ENCODE data around the gene ZIC1.

Gene ZIC1

DNA sequence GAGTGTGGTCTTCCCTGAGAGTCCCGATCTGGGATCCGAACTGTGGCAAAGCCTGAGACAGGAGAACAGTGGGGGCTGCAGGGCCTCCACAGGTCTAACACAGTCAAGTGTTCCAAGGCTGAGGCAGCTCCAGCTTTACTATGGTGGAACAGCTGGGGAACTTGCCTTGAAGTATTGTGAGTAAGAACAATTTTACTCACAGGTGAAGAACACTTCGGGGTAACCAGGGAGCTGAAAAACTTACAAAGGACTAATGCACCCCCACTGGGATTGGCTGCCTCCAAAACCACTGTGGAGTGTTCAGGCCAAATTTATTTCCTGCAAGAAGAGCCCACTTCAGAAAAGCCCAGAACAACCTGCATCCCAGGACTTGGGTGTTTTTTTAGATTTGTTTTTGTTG, 28.2 kb upstream of the ZIC1 start:
- no peak for DNase-seq

DNA sequence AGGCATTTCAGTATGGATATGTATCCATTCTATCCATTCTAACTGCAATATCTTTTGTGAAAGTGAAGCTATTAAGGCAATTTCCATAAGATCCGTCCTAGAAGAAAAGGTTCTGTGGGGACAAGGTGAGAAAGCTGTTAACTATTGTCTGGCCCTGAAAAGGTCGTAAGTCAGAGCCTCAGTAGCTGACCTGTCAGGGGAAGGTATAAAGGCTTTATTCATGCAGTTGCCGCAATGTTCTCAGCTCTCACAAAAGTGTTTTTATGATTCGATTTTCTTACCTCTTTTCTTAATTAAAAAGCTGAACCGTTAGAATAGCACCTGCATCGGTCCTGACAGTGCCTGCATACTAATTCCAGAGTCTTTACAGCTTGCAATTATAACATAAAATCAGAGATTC, 27.6 kb upstream of the ZIC1 start:
- no peak for DNase-seq

DNA sequence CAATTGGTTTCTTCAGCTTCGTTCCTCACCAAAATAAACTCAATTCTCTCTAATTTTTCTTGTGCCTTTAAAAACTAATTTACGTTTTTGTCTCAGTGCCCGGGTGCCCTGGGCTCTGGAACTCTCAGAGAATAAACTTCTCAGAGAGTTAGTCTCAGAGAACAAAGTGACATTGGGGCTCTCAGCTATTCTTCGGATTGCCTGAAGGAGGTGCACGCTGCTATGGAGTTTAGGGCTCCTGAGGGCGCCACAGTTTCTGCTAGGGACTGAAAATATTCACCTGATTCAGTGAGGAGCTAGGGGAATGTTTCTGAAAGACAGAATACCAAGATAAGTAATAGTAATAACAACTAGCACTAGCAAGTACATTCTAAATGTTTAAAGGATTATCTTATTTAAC, 25.5 kb upstream of the ZIC1 start:
- no peak for DNase-seq

DNA sequence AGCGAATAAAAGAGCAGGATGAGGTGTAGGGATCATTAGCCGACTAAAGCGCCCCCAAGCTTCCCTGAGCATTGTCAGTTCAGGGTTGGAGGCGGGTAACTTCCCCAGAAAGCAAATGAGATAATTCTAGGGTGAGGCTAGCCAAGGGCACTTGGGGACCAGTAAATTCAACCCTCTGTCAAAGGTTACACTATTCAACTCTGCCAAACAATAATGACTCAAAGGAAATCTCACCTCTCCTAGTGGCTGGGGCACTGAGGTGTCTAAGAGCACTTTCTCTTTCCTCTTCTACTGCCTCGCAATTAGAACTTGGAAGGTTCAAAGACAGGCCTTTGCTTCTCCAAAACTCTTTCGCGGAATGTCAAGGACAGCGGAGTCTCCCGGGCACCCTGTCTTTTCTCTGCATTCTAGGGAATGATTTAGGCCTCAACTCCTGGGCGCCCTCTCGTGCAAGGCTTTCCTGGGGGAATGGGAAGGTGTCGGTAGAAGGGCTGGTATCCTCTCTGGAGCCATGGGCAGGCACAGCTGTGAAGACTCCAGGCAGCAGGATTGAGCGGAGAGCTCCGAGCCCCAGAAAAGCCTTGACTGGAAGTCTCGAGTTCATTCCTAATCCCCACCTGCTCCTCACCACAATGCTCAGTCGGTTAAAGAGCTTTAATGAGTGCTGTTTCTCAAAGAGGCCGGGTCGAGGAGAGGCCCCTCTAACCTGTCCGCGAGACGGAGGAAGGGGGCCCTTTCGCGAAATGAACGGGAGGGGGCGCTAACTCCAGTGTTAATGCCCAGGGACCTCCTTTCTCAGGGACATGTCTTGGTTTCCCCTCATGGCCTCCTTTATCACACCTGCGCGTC, 24.7 kb upstream of the ZIC1 start:
- DNase-seq = no peak

DNA sequence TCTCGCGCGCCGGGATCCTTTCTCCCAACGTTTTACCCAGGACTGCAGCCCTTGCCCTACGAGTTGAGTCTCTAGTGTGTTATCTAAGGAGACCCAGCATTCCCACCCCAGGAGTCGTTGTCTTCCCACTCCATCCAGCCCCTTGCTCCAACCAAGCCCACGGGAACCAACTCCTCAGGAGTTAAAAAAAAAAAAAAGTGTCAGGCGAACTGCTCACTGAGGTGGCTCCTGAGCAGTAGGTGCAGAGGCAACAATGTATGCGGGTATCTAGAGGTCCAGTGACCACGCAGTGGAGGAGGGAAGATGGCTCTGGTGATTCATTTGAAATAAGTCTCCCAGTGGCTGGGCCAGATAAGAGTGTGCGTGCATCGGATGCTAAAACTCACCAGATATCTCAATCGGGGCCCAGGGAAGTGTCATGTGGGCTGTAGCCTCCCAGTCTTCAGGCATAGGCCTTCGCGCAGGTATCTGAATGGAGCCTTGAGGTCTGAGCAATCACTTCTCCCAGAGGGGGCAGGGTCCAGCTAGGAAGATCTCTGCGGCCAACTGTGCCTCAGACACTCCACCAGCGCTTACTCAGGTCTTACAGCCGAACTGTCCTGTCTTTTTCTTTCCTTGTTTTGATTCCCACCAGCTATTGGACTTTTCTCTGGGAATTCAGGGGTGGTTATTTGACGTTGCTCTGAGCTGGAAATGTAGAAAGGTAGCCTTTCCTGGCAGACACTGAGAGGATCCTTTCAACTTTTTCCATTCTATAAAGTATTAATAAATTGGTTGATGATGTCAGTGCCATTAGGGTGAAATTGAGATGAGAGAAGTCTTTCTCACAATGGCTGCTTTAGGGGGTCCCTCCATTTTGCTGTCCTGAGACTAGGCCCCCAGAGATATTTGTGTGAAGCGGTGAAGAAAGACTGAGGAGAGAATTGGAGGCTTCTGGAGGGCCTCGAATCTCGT, 23.8 kb upstream of the ZIC1 start:
- no peak for DNase-seq

DNA sequence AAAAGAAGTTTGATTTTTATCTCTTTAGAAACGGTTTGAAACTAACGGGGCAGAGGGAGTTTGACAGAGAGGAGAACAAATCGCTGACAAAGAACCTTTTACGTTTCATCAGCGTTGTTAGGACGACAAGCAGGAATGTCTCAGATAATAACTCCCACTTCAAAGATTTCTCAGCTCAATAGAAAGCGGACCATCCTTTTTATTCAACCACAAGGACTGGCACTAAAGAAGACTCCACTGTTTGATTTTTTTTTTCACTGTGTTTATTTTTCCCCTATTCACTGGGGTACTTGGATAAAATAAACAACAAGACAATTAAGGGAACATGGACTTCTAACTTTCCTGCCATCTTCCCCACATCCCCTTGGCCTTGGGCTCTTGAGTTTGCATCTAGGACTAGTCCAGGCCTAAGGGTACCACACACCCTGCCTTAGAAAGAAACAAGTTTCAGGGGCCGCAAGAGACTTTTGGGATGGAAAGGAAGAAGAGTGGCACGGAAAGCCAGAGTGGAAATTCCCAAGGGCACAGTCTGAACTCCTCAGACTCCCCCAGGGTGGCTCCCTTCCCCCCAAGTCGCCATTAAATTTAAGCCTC, 21.8 kb upstream of the ZIC1 start:
- DNase-seq = no peak

DNA sequence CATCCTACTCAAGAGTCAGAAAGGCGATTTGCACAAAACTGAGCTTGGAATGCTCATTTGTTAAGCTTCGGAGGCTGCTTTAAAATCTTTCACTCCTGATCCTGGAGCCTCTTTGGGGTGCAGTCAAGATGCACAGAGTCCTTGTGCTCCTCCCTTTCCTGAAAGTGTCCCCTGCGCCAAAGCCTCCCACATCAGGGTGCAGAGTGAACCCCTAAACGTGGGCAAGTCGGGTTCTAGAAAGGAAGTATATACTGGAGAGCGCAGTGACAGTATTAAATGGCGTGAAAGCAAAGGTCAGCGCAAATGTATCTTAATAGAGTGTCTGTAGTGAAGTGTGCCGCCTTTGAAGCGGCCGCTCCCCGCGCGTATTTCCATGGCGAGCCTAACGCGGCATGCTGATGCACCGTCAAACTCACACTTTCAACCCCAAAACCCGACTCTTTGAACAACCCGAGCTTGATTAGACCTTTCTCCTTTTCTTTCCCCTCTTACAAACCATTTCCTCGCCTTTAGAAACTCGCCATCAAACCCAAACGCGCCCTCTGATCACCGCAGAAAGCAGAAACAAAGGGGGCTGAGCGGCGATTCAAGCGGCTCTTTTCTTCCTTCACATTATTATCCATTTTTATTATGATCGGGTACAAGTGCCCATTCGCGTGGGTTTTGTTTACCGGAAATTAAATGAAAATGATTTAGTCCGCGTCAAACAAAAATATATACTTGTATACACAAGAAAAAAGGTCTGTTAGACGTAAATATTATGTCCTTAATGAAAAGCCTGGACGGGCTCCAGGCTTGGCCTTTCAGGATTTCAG, 21.1 kb upstream of the ZIC1 start:
- no peak for DNase-seq

DNA sequence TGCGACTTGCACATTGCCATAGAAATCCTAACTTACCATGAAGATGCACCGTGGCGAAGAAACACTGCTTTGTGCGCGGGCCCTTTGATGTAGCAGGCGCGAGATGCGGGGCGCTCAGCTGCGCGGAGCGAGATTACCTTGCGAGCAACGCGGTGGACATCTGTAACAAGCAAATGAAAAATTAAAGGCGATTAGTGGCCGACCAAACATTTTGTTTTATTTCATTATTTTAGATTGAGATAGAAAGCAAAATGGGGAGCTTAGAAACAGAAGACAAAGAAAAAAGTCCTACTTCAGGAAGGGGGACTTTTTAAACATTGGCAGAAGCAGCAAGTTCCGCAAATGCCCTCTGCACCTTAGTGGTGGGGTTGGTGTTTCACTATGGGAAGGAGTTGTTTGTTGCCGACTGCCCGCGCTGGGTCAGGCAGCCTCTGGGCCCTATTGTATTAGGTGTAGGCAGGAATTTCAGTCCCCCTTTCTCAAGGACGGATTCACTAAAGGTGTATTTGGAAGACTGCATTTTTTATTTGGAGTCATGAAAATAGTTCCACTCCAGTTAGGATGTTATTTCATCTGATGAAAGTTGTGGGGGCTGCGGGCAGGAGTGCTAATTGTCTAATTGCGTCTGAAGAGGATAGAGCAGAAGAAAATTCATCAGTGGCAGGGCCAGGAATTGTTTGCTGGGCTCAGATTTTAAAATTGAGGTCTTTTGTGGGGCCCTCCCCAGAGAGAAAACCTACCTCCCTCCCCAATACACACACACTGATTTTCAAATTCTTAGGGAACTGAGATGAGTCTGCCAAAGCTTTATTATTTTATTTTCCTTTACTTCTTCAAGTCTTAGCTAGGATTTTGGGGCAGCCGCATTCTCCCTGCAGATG, 20.2 kb upstream of the ZIC1 start:
- no peak for DNase-seq

DNA sequence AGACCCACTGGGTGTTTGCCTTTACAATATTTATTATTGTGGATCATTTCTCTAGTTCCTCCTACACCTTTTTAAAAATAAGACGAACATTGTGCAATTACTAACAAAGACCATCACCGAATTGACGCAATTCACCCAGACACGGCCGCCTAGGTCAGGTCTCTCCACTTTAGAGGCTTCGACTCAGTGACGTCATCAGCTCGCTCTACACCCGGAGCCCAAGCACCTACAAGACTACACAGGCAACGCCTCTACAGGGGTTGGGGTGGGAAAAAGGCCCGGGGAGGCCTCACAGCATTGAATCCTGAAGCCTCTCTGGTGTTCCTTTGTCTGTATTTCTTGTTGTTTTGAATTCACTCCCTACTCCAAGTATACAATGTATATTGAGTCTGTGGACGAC, 19.4 kb upstream of the ZIC1 start:
- DNase-seq = no peak

DNA sequence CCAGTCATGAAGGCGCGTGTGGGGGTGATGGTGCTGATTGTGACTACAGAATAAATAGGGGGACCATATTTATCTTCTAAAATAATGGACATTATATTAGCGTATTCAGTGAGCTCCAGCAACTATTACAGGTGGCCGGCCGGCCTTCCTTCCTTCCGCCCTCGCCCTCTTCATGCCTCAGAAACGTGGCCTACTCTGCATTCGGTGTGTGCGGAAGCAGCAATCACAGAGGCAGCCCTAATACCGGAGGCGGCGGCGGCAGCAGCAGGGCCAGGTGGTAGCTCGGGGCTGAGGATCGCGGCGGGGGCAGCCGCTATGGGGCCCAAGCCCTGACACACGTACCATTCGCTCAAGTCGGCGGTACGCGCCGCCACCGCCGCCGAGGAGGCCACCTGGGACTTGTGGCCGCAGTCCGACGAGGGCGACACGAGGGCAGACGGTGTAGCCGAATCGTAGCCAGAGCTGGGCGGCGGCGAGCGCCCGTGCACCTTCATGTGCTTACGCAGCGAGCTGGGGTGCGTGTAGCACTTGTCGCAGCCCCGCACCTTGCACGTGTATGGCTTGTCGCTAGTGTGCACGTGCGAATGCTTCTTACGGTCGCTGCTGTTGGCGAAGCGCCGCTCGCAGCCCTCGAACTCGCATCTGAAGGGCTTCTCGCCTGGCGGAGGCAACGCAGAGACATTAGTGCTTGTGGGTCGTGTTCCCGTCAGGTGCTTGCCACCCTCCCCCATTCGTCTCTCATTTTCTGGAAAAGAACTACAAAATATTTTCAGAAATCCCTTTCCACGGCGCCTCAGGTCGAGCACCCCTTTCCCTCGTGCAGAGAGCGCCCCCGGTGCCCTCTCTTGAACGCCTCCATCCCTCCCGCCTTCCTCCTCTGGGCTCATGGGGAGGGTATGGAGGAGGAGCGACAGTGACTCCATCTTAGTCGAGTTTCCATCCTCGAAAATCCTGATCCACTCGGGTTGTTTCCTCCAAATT, 18.3 kb upstream of the ZIC1 start:
- no peak for DNase-seq

DNA sequence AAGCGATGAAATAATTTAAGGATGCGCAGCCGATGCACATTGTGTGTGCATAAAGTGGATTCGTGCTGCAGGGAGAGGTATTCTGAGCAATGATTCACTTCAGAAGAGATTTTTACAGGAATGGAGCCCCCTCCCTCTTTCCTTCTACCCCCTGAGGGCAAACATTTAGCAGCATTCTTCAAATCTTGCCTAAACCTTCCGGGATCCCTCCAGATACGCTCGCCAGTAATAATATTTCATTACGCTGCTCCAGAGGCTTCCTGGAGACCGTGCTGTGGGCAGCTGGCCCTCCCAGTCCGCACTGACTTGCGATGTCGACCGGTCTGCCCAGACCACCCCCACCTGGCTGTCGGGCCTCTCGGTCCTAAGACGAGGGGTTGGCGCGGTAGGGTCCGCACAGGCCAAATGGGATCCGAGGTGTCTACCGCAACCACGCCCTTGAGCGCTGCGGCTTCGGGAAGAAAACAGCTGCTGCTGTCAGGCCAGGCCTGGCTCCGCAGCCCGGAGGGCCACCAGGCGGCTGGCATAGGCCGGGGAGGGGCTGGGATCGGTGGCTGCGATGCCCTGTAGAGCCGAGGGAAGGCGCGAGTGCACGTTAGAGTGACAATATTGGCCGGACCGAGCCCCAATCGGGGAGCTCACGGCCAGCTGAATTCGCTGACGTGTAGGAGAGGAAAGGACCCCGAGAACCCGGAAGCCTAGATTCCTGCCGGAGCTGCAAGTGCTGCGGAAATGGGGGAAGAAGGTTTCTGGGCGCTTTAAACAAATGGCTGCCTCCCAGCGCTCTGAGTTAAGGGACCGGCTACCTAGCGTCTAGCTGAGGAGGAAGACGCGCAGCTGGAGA, 17.2 kb upstream of the ZIC1 start:
- DNase-seq = no peak

DNA sequence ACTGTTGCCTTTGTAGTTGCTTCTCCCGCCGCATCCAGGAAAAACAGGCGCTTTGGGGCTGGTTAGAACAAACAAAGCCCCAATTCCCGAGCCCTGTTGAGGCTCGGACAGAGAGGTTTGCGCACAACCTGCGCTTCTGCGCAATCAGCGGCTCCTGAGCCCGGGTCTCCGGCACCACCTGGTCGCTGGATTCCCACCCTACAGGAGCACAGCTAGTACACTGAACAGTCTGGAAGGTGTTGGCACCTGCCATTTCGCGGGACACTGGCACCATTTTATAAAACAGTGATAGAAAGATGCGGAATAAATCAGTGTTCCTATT, 16.6 kb upstream of the ZIC1 start:
- DNase-seq = no peak

DNA sequence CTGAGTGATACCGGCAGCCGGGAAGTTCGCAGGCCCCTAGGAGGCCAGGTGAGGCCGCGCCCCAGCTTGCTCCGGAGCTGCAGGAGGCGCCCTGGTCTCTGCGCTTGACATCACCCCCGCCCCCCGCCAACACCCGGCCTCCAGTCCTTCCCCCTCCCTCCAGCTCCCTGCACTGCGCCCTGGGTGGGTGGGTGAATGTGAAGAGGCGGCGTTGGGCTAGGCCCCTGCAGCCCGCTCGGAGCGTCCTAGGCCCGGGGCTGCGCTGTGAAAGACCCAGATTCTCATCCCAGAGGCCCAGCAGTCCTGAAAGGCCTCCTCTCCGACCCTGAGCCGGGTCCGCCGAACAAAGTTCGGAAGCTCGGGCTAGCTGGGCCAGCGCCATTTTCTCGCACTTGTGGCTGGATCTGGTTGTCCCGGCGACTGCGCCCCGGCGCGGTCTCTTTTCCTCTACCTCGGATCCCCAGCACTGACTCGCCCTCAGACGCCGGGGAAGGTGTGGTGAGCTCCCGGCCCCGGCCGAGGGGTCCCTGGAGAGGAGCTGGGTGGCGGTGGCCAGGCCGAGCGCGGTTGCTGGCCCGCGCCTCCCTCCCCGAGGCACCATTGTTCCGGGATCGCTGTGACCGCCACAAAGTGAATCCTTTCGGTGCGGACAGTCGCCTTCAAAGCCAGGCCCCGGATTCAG, 15.8 kb upstream of the ZIC1 start:
- DNase-seq = no peak

DNA sequence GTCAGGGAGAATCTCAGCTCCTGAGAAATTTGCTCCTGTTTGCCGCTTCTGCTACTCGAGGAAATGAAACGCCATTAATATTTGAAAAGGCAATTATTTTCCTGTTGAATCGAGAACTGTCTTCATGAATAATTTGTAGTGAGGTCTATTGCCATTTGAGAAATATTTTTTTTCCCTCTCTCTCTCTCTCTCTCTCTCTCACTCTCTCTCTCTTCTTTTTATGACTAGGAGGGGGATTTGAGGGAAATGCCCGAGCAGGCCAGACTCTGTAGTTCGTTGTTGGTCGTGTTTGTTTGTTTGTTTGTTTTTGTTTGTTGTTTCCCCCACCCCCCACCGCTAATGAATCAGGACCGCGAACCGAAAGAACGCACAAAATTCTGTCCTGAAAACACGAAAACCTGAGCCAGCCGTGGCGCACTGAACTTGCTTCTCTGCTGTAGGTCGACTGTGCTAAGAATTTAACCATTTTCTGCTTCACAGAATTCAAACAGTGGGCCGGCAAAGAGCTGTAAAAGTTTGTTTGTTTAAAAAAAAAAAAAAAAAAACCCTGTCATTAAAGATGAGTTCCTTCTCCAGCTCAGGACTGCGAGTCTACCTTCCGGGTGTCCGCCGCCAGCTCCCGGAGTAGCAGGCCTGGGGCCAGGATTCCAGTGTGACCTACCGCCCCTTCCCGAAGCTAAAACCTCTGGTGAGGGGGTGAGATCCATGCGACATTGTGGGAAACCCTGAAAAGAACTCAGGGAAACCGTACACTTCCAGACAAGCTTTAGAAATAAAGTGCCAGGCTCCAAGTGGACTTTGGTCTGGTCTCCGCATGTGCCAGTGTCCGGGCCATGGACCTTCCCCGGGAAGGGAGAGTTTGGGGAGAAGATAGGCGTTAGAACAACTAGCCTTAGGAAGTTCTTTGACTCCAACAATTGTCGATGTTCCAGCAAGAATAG, 15.0 kb upstream of the ZIC1 start:
- DNase-seq = no peak

DNA sequence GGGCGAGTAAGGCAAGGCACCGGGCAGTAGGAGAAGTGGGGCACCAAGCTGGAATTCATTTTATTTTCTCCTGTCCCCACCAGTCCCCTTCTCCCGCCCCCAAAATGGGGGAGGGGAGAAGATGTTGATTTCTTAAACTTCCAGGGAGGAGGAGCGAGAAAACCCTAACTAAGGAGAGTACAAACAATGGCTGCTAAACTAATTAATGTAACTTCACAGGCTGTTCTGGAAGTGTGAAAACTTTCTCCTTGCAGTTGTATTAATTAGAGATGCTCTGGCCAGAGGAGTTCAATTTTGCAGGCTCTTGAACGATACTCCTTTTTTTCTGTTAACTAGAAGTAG, 14.3 kb upstream of the ZIC1 start:
- no peak for DNase-seq

DNA sequence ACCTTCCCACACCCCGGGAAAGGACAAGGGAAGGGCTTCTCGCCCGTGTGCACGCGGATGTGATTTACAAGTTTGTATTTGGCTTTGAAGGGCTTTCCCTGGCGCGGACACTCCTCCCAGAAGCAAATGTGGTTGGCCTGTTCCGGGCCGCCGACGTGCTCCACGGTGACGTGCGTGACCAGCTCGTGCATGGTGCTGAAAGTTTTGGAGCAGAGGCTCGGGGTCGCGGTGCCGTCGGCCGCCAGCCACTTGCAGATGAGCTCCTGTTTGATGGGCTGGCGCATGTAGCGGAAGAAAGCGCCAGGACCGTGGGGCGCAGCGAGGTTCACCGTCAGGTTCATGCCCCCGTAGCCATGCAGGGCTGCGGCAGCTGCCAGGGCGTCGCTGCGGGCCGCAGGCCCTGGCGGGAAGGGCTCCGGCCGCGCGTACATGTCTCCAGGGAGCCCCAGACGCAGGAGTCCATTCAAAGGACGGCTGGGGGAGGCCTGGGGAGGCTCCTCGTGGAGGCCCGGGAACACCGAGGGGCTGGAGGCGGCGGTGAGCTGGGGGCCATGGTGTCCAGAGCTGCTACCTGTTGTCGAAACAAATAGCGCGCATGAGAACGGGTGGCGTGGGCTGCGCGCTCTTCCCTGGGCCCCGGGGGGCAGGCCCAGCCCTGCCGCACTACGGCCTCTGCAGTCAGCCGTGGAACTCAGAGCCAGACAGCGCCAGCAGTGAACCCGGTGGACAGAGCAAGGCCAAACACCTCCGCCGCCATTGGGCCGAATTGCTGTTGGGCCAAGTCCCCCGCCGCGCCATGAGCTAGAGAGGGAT, 13.1 kb upstream of the ZIC1 start:
- no peak for DNase-seq

DNA sequence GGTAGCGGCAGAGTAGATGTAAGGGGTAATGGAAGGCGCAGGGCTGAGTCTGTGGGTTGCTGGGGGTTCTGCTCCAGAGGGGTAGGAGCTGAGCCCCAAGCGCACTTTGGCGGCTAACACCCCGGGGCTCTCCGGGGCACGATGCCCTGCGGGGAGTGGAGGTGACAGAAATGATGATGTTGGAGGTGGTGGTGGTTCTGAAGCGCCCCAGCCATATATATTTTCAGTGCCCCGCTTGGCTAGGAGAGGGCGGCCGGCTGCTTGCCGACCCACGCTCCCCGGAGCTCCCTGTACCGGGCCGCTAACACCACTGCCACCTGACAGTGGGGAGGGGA, 12.5 kb upstream of the ZIC1 start:
- no peak for DNase-seq

Measured in NCI-H1436 treated with DMSO at 0.1 percent for 48 hours (cell line).